GM18868 (cell line): Measurements from ENCODE around the gene LMTK2.

Source experiments
- ATAC-seq: cut with Tn5 transposase; IDR thresholded peaks from one replicate; pipeline ENCODE4 v1.9.1; 2021; ENCODE audit warnings: mild to moderate bottlenecking, moderate library complexity; ENCODE audit not compliant: unreplicated experiment

The LMTK2 gene

DNA sequence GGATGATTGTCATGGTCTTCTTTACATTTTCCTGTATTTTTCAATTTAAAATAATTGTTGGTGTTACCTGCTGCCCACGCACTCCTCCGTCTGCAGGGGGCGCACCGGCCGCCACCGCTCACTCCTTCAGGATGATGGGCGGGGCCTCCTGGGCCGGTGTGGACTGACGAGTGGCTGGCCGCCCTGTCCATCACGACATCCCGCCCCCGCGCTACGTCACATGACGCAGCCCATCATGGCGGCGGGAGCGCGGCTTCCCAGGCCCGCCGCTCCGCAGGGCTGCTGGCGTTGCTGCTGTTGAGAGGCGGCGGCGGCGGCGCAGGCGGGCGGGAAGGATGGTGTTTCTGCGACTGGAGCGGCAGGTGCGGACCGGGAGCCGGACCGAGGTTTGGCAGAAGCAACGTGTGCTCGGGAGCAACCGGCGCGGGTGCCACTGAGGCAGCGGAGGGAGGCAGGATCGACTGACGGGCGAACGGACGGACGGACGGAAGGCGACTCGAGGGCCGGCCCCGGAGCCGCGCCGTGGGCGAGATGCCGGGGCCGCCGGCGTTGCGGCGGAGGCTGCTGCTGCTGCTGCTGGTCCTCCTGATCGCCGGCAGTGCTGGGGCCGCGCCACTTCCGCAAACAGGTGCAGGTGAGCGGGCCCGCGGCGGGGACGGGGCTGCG, at the start of gene LMTK2:
LMTK2 (plus strand) TSS at position 216 of the 666 bp plus-strand sequence; CDS start at position 532, 316 bp downstream.
- ATAC-seq: peak; percentile 100

DNA sequence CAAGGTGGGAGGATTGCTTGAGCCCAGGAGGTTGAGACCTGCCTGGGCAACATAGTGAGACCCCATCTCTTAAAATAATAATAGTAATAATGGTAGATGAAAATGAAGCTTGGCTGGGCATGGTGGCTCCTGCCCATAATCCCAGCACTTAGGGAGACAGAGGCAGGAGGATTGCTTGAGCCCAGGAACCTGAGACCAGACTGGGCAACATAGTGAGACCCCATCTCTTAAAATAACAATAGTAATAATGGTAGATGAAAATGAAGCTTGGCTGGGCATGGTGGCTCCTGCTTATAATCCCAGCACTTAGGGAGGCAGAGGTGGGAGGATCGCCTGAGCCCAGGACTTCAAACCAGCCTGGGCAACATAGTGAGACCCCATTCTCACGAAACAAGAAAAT, 49.5 kb upstream of the LMTK2 start:
- ATAC-seq: no peak

DNA sequence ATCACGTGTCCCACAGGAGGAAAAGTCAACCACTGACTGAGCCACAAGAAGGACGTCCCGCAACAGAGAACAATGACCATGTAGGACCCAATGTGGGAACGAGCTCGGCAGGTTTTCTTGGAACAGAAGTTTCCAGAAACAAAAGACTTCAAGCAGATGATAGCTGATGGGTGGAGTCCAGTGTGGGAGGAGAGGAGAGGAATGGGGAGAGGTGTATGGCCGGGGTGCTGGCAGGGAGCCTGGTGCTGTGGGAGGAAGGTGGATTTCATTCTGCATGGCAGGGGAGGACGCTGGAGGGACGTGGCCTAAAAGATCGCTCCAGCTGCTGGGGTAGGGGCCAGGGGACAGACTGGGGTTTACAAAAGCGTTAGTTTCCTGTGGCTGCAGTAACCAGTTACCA, 48.5 kb upstream of the LMTK2 start:
- ATAC-seq: no peak

DNA sequence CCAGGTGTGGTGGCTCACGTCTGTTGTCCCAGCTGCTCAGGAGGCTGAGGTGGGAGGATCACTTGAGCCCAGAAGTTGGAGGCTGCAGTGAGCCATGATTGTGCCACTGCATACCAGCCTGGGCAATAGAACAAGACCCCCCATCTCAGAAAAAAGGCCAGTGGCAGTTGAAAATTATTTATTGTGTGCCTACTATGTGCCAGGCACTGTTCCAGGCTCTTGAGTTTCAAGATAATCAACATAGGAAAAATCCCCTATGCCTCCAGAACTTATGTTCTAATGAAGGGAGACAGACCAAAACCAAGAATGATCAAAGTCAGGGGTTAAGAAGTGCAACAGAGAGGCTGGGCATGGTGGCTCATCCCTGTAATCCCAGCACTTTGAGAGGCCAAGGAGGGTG, 42.4 kb upstream of the LMTK2 start:
- no peak for ATAC-seq

DNA sequence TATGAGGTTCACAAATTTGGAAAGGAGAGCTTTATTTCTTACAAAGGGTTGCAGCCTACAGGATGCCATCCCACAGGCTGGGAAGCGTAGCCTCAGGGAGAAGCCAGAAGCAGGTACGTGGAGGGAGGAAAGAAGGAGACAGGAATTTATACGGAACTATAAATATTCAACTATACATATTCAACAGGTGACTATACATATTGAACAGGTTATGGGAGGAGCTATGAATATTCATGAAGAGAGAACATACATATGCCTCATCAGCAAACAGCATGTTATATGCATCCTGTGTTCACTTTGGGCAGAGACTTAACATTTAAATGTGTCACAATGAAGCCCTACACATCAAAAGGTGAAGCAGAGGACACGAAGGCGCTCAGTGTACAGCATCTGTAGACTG, 40.5 kb upstream of the LMTK2 start:
- no peak for ATAC-seq

DNA sequence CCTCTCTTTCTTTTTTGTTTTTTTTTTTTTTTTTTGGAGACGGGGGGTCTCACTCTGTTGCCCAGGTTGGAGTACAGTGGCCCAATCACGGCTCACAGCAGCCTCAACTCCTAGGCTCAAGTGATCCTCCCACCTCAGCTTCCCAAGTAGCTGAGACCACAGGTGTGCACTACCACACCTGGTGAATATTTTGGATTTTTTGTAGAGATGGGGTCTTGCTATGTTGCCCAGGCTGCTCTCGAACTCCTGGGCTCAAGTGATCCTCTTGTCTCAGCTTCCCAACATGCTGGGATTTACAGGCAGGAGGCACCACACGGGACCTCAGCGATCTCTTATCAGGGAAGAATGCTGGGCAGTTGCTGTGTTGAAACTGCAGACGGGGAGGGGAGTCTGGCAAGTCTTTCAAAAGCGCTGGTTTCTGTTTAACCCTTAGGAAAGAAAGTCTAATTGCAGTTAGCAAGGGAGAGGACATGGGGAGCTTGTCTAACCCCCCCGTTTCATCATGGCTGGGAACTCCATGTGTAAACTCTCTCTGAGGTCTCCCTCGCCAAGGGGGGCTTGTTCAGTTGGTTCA, 39.6 kb upstream of the LMTK2 start:
- ATAC-seq: no peak

DNA sequence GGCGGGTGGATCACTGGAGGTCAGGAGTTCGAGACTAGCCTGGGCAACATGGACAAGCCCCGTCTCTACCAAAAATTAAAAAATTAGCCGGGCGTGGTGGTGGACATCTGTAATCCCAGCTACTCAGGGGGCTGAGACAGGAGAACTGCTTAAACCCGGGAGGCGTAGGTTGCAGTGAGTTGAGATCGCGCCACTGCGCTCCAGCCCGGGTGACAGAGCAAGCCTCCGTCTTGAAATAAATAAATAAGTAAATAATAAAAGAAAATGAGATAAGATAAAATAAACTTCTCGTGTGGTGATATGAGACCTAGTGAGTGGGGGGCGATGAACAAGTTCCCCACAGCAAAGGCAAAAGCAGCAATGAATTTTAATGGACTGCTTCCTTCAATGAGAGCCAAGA, 33.6 kb upstream of the LMTK2 start:
- no peak for ATAC-seq

DNA sequence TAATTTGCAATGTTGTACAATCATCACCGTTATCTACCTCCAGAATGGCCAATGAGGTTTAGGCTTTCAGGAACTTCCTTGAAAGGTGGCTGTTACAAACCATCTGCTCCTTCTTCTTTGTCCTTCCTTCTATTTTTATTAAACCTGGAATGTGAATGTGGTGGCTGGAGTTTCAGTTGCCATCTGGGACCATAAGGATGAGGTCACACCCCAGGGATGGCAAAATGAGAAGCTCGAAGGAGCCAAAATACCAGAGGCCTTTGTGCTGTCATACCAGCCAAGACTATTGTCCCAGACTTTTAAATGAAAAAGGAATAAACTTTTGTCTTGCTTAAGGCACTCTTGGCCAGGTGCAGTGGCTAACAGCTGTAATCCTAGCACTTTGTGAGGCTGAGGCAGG, 30.9 kb upstream of the LMTK2 start:
- no peak for ATAC-seq

DNA sequence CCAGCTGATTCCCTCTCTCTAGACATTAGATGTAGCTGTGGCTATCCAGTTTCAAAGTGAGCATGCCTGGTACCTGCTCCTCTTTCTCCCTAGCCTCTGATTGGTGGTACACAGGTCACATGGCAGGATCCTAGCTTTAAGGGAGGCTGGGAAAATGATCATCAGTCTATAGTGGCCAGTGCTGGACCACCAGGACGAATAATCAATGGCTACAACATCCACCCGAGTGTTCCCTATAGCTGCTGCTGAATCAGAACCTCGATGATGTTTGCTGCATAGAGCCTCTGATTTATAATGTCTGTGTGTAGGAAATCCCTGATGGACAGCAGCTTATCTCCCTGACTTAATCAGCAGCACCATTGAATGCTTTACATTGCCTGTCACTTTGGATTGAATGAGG, 28.9 kb upstream of the LMTK2 start:
- no peak for ATAC-seq

DNA sequence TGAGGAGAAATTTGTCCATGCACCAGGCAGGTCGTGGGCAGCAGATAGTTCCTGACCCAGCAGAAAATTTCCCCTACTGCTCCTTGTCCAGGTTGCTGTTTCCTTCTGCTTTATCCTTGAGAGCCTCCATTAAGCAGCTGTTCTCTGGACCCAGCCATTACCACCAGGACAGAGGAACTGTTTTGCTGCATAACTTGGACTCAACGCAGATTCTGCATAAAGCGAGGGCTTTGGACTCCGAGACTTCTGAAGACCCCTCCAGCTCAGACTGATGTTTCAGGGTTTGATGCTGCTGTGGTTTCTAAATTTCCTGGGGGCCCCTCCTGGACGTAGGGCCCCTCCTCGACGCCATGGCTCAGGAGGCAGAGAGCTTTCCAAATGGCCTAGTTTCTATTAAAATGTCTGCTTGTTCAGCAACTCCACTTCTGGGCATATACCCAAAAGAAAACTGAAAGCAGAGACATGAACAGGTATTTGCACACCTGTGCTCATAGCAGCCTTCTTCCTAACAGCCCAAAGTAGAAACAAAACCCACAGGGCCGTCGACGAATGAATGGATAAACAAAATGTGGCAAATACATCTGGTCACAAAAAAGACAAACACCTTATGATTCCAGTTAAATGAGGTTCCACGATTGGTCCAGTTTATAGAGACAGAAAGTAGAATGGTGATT, 28.3 kb upstream of the LMTK2 start:
- ATAC-seq: no peak

DNA sequence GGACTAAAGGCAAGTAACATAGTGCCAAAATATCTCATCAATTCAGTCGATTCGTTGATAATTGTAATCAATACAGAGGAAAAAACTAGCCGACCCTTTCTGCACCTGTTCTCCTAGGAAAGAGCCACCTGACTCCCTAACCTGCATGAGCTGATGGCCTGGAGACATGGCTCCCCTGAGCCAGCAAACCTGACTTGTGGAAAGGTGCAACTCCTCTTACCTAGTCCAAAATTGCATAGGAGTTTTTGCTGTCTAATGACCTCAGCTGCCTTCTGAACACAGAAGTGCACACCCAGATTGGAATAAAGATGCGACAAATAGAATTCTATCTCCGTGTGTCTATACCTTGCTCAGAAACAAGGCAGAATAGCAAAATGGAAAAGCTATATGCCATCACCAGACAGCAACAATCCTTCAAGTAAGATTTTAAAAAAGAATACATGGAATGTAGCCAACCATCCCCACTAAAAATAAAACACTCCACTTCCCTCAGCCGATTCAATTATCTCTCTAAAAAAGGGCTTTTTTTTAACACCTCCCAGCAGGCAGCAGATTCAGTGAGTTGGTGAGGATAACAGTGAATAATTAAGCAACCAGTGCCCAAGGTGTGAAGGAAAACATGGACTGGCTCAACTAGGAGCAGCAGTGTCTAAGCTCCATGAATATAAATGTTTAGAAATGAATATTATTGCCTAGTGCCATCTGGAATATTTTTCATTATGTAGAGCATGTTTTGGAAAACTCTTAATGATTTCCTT, 26.6 kb upstream of the LMTK2 start:
- no peak for ATAC-seq

DNA sequence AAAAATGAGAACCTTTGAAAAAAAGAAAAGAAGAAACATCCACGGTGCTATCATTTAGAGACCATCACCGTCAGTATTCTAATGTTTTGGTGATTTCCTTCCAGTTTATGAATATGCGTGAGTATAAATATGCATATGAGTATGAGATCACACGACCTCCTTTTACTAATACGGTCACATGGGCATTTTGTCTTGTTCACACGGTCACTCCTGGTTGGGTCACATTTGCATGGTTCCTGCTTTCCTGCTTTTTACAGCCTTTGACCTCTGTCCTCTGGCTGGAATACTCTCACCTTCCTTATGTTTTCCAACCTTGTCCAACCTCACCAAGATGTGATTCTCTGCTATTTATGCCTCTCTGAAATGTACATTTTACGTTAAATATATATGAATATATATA, 25.3 kb upstream of the LMTK2 start:
- ATAC-seq: no peak

DNA sequence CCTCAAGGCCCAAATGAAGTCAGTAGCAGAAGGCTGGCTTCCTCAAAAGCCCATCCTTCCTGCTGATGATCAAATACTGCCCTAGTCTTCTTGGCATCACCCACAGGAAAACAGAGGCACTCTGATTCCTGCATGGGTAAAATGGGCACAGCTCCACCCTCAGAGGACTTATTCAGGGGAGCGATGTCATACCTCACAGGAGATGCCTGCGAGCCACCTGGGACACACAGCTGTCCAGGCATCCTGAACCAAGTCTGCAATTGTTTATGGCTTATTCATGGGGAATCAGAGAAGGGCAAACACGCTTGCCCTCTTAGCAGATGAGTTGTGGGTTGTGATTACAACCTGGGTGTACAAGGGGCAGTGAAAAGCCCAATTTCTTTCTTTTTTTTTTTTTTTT, 22.0 kb upstream of the LMTK2 start:
- no peak for ATAC-seq

DNA sequence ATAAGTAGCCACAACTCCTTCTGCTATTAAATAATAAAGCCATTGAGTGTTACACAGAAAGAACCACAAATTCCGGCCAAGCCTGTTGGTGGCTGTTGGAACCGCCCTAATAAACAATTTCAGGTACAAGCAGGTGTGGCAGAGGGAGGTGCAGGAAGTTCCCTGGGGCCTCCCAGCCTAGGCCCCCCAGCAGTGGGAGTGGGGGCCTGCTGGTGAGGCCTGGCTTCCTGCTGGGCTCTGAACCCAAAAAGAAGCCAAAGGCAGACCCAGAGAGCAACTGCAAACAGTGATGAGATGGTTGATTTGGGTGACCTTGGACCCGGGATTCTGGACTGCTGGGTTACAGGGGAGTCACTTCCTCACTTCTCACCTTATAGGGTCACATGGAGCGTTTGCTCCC, 21.0 kb upstream of the LMTK2 start:
- ATAC-seq: no peak

DNA sequence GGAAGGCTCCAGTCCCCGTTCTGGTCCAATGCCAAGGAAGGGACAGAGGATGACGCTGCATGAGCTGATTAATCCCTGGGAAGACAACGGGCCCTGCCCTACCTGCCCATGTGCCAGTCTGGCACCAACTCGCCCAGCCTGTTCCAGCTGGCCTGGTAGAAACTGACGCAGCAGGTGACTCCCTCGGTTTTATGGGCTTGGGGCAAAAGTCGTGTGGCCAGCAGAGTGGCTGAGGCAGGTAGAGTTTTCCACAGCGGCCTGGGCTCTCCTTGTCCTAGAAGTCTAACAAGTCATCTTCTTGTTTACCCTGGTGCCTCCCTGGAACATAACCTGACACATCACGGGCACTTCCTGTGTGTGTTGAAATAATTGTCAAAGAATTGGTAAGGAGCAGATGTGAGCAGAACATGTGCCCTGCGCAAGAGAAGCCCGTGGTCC, 20.4 kb upstream of the LMTK2 start:
- no peak for ATAC-seq

DNA sequence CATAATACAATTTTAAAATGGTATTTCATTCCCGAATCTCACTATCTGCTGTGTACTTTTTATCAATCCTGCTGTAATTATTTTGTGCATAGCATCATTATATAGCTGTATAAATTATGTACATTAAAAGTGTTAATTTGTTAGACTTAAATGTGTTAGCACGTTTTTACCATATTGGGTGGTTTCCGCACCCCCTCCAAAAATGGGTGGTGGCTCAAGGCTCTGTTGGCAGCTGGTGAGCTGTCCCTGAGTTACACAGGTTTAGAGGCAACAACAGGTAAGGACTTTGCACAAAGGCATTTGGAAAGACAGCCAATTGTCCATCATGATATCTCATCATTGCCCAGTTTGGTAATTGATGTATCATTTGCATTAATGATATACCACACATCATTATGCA, 18.6 kb upstream of the LMTK2 start:
- no peak for ATAC-seq

DNA sequence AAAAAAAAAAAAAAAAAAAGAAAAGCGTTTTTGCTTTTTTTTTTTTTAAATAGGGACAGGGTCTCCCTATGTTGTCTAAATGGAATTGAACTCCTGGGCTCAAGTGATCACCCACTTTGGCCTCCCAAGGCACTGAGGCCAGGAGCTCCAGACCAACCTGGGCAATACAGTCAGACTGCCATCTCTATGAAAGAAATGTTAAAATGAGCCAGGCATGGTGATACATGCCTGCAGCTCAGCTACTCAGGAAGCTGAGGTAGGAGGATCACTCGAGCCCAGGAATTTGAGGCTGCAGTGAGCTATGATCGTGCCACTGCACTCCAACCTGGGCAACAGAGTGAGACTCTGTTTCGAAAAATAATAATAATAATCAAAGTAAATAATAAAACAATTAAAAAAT, 16.5 kb upstream of the LMTK2 start:
- ATAC-seq: no peak

DNA sequence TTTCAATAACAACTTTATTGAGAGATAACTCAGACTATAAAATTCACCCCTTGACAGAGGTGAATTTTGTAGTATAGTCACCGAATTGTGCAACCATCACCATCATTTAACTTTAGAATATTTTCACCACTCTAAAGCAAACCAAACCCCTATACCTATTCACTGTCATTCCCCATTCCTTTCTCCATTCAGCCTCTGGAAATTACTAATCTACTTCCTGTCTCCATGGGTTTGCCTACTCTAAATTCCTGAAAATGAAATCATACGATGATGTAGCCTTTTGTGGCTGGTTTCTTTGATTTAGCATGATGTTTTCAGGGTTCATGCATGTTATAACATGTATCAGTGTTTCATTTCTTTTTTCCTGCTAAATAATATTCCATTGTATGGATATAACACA, 15.6 kb upstream of the LMTK2 start:
- ATAC-seq: no peak

DNA sequence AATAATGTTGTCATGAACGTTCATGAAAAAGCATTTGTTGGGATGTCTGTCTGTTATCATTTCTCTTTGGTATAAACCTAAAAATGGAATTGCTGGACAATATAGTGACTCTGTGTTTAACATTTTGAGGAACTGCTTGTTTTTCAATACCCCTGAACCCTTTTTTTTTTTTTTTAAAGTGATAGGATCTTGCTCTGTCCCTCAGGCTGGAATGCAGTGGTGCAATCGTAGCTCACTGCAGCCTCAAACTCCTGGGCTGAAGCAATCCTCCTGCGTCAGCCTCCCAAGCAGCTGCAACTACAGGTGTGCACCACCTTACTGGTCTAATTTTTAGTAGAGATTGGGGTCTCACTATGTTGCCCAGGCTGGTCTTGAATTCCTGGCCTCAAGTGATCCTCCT, 15.1 kb upstream of the LMTK2 start:
- no peak for ATAC-seq

DNA sequence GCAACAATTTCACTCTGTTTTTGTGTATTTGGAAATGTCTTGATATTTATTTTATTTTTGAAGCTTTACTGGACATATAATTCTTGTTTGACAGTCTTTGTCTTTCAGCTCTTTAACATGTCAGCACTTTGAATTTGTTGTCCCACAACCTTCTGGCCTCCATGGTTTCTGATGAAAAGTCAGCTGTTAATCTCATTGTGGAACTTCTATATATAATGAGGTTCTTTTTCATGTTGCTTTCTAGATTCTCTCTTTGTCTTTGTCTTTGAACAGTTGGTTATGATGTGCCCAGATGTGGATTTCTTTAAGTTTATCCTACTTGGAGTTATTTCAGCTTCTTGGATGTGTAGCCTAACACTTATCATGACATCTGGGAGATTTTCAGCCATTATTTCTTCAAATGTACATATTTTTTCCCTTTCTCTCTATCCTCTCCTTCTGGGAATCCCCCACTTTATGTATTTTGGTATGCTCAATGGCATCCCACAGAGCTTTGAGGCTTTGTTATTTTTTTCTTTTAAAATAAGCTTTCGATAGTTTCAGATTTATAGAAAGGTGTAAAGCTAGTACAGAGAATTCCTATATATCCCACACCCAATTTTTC, 9.5 kb upstream of the LMTK2 start:
- ATAC-seq: no peak

DNA sequence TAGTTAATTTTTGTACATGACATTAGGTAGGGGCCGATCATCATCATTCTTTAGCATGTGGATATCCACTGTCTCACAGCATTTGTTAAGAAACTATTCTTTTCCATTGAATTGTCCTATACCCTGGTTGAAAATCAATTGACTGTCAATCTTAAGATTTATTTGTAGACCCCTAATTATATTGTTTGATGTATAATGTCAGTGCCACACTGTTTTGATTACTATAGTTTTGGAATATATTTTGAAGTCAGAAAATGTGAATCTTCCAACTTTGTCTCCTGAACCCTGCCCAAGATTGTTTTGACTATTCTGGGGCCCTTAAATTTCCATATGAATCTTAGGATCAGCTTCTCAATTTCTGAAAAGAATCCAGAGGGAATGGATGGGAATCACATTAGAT, 6.6 kb upstream of the LMTK2 start:
- no peak for ATAC-seq
